ENCODE results near the gene TMTC2.

GRCh38 chr12:83044736-83045135 lies 358.0 kb downstream of the TMTC2 start:
- TF ChIP-seq CTCF (IDR thresholded peaks at IDR 0.05), result no peak
- no peak for TF ChIP-seq POLR2A (IDR thresholded peaks at IDR 0.05)

Data from adrenal gland (tissue), 5 donors.